Measurements from ENCODE around the gene SUMO3. TPM values are rescaled to one million over a fixed set of nuclear protein-coding genes. Genes with fewer than 3 reads are reported as not detected.

Gene SUMO3
- total and polyA plus RNA-seq, 4 experiments from 2014 or later = 36.3 to 99.7 (median 56.1) TPM

- H3K9me3 ChIP-seq (ENCODE audit: control insufficient read depth in 1 of 2, low read length in 2 of 2) = no peaks in the 10 kb centered on the region
- H3K4me3 ChIP-seq (ENCODE audit: low read length in 2 of 2) = no peak overlapping the region
- POLR2A ChIA-PET (ENCODE audit: partially characterized antibody) = no interaction called here
- CTCF ChIA-PET (ENCODE audit: partially characterized antibody) = interaction anchor here (0.8 kb wide), 1 partner anchor 48 kb away, joined by 3 read pairs; no protein-coding TSS in a partner anchor
- H3K9me3 Mint-ChIP-seq = no peaks in the 10 kb centered on the region
- no peak overlapping the region for H3K4me3 Mint-ChIP-seq
- intact Hi-C loops (cut with micrococcal nuclease) = no loop called here
- H3K27ac Mint-ChIP-seq = no peak overlapping the region
- no peak for DNase-seq
- no peaks in the 10 kb centered on the region for H3K36me3 Mint-ChIP-seq
- H3K27me3 ChIP-seq (ENCODE audit: insufficient read depth, low read length) = no peaks in the 10 kb centered on the region
- H3K4me1 Mint-ChIP-seq = peaks cover 0 to 10% (median 6%) of the 10 kb centered on the region in 4 donors
- peaks cover 7 to 9% of the 10 kb centered on the region in 2 donors for H3K27me3 Mint-ChIP-seq
- no peak overlapping the region for H3K27ac ChIP-seq (ENCODE audit: low read depth, low read length)
- H3K4me1 ChIP-seq (ENCODE audit: insufficient read depth, low read length) = peaks cover 7% of the 10 kb centered on the region
- H3K36me3 ChIP-seq (ENCODE audit: insufficient read depth, low read length) = no peaks in the 10 kb centered on the region
Measured at GRCh38 chr21:44840771-44841170, 22.9 kb upstream of the SUMO3 start.

GRCh38 chr21:44838951-44839350, 21.1 kb upstream of the SUMO3 start:
- no peaks in the 10 kb centered on the region for H3K4me1 ChIP-seq (ENCODE audit: insufficient read depth, low read length)
- Mint-ChIP-seq H3K36me3 (no peaks in the 10 kb centered on the region), H3K27me3 (peaks cover 7 to 9% of the 10 kb centered on the region in 2 donors), H3K4me1 (no peaks in the 10 kb centered on the region), H3K4me3 (no peak overlapping the region), H3K9me3 (no peaks in the 10 kb centered on the region), H3K27ac (no peak overlapping the region)
- no peaks in the 10 kb centered on the region for H3K36me3 ChIP-seq (ENCODE audit: insufficient read depth, low read length)
- H3K4me3 ChIP-seq (ENCODE audit: low read length in 2 of 2) = no peak overlapping the region
- intact Hi-C loops (cut with micrococcal nuclease) = no loop called here
- no peaks in the 10 kb centered on the region for H3K27me3 ChIP-seq (ENCODE audit: insufficient read depth, low read length)
- POLR2A ChIA-PET (ENCODE audit: partially characterized antibody) = interaction anchor here (0.5 to 0.9 kb wide), 2 partner anchors 24 to 36 kb away, joined by 3 read pairs; no protein-coding TSS in a partner anchor
- CTCF ChIA-PET (ENCODE audit: partially characterized antibody) = no interaction called here
- H3K9me3 ChIP-seq (ENCODE audit: control insufficient read depth in 1 of 2, low read length in 2 of 2) = no peaks in the 10 kb centered on the region
- H3K27ac ChIP-seq (ENCODE audit: low read depth, low read length) = no peak overlapping the region
- DNase-seq = no peak

DNA sequence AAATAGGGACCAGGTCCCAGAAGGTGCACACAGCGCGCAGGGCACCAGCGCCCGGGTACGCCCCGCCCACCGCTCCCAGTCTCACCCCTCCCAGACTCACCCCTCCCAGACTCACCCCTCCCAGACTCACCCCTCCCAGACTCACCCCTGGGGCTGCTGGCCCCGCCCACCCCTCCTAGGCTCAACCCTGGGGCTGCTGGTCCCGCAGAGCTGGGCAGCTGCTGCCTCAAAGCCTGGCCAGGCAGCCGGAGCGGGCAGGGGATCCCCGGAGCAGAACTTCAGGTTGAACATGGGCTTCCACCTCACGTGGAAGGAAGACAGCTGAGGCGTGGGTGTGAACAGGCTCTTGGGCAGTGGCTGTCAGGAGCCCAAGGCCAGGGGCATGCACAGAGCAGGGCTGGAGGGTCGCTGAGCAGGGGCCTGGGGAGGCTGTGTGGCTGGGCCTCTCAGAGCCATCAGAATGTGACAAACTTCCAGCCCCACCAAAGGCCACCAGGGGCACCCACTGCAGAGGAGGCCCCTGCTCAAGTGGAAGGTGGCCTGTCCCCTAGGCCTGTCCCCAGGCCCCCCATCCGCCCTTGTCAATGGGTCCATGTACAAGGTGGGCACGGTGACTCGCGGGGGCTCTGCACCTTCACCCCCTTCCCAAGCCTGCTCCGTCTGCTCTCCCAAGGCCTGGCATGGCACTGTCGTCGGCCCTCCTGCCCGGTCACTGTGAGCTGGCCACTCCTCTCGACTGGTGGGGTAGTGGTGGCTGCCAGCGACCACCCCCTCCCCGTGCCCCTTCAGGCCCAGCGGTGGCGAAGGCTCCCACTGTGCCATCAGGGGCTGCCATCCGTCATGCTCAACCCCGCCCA, 20.4 kb upstream of the SUMO3 start:
- H3K36me3 ChIP-seq (ENCODE audit: insufficient read depth, low read length) = no peaks in the 10 kb centered on the region
- H3K4me1 ChIP-seq (ENCODE audit: insufficient read depth, low read length) = no peaks in the 10 kb centered on the region
- Mint-ChIP-seq H3K27me3 (peaks cover 7 to 9% of the 10 kb centered on the region in 2 donors), H3K36me3 (no peaks in the 10 kb centered on the region), H3K27ac (no peak overlapping the region), H3K9me3 (no peaks in the 10 kb centered on the region), H3K4me1 (no peaks in the 10 kb centered on the region), H3K4me3 (no peak overlapping the region)
- H3K27me3 ChIP-seq (ENCODE audit: insufficient read depth, low read length) = no peaks in the 10 kb centered on the region
- POLR2A ChIA-PET (ENCODE audit: partially characterized antibody) = interaction anchor here (0.5 kb wide), 1 partner anchor 36 kb away, joined by 3 read pairs; no protein-coding TSS in a partner anchor
- CTCF ChIA-PET (ENCODE audit: partially characterized antibody) = no interaction called here
- no peaks in the 10 kb centered on the region for H3K9me3 ChIP-seq (ENCODE audit: control insufficient read depth in 1 of 2, low read length in 2 of 2)
- intact Hi-C loops (cut with micrococcal nuclease) = no loop called here
- no peak overlapping the region for H3K4me3 ChIP-seq (ENCODE audit: low read length in 2 of 2)
- no peak for DNase-seq
- no peak overlapping the region for H3K27ac ChIP-seq (ENCODE audit: low read depth, low read length)

DNA sequence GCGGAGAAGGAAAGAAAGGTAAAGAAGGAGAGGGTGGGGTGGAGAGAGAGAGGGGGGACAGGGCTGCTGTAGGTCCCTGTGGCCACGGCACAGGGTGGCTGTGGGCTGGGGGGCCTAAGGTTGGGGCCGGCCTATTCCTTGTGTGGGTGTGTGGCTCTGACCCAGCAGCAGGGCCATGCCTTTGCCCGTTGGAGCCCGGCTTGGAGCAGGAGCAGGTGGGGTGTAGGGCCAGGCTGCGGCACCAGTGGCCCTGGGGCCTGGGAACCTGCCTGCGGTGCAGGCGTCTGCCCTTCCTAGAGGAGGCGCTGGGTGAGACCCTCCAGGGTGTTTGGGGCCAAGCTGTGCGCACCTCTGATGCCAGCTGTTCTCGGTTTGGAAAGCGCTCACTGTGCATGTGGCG, 19.7 kb upstream of the SUMO3 start:
- H3K9me3 Mint-ChIP-seq = no peaks in the 10 kb centered on the region
- no peak overlapping the region for H3K4me3 Mint-ChIP-seq
- DNase-seq = no peak
- ChIA-PET POLR2A (ENCODE audit: partially characterized antibody) (no interaction called here), CTCF (ENCODE audit: partially characterized antibody) (no interaction called here)
- no peaks in the 10 kb centered on the region for H3K4me1 ChIP-seq (ENCODE audit: insufficient read depth, low read length)
- intact Hi-C loops (cut with micrococcal nuclease) = no loop called here
- H3K4me3 ChIP-seq (ENCODE audit: low read length in 2 of 2) = no peak overlapping the region
- no peak overlapping the region for H3K27ac ChIP-seq (ENCODE audit: low read depth, low read length)
- H3K36me3 ChIP-seq (ENCODE audit: insufficient read depth, low read length) = no peaks in the 10 kb centered on the region
- no peaks in the 10 kb centered on the region for H3K9me3 ChIP-seq (ENCODE audit: control insufficient read depth in 1 of 2, low read length in 2 of 2)
- peaks cover 7% of the 10 kb centered on the region in 2 donors for H3K27me3 Mint-ChIP-seq
- no peaks in the 10 kb centered on the region for H3K27me3 ChIP-seq (ENCODE audit: insufficient read depth, low read length)
- H3K27ac Mint-ChIP-seq = no peak overlapping the region
- H3K4me1 Mint-ChIP-seq = no peaks in the 10 kb centered on the region
- H3K36me3 Mint-ChIP-seq = no peaks in the 10 kb centered on the region

GRCh38 chr21:44836666-44837471, 19.0 kb upstream of the SUMO3 start:
- H3K9me3 ChIP-seq (ENCODE audit: control insufficient read depth in 1 of 2, low read length in 2 of 2) = no peaks in the 10 kb centered on the region
- H3K9me3 Mint-ChIP-seq = no peaks in the 10 kb centered on the region
- H3K4me3 ChIP-seq (ENCODE audit: low read length in 2 of 2) = no peak overlapping the region
- no peaks in the 10 kb centered on the region for H3K4me1 Mint-ChIP-seq
- CTCF ChIA-PET (ENCODE audit: partially characterized antibody) = no interaction called here
- no peaks in the 10 kb centered on the region for H3K27me3 ChIP-seq (ENCODE audit: insufficient read depth, low read length)
- H3K27ac Mint-ChIP-seq = no peak overlapping the region
- no peaks in the 10 kb centered on the region for H3K36me3 ChIP-seq (ENCODE audit: insufficient read depth, low read length)
- no peak overlapping the region for H3K4me3 Mint-ChIP-seq
- no peaks in the 10 kb centered on the region for H3K4me1 ChIP-seq (ENCODE audit: insufficient read depth, low read length)
- DNase-seq = no peak
- intact Hi-C loops (cut with micrococcal nuclease) = no loop called here
- POLR2A ChIA-PET (ENCODE audit: partially characterized antibody) = no interaction called here
- peaks cover 6 to 7% of the 10 kb centered on the region in 2 donors for H3K27me3 Mint-ChIP-seq
- H3K36me3 Mint-ChIP-seq = no peaks in the 10 kb centered on the region
- H3K27ac ChIP-seq (ENCODE audit: low read depth, low read length) = no peak overlapping the region

GRCh38 chr21:44836349-44836665, 18.4 kb upstream of the SUMO3 start:
- DNase-seq = no peak
- H3K9me3 ChIP-seq (ENCODE audit: control insufficient read depth in 1 of 2, low read length in 2 of 2) = no peaks in the 10 kb centered on the region
- H3K27me3 Mint-ChIP-seq = peaks cover 3 to 6% of the 10 kb centered on the region in 2 donors
- H3K27me3 ChIP-seq (ENCODE audit: insufficient read depth, low read length) = no peaks in the 10 kb centered on the region
- no peak overlapping the region for H3K4me3 Mint-ChIP-seq
- peaks cover 2% of the 10 kb centered on the region for H3K4me1 ChIP-seq (ENCODE audit: insufficient read depth, low read length)
- peaks cover 2 to 4% (median 2%) of the 10 kb centered on the region in 4 donors for H3K4me1 Mint-ChIP-seq
- H3K4me3 ChIP-seq (ENCODE audit: low read length in 2 of 2) = no peak overlapping the region
- no peak overlapping the region for H3K27ac ChIP-seq (ENCODE audit: low read depth, low read length)
- H3K27ac Mint-ChIP-seq = no peak overlapping the region
- no peaks in the 10 kb centered on the region for H3K36me3 Mint-ChIP-seq
- H3K9me3 Mint-ChIP-seq = no peaks in the 10 kb centered on the region
- ChIA-PET CTCF (ENCODE audit: partially characterized antibody) (no interaction called here), POLR2A (ENCODE audit: partially characterized antibody) (no interaction called here)
- no peaks in the 10 kb centered on the region for H3K36me3 ChIP-seq (ENCODE audit: insufficient read depth, low read length)
- intact Hi-C loops (cut with micrococcal nuclease) = no loop called here

DNA sequence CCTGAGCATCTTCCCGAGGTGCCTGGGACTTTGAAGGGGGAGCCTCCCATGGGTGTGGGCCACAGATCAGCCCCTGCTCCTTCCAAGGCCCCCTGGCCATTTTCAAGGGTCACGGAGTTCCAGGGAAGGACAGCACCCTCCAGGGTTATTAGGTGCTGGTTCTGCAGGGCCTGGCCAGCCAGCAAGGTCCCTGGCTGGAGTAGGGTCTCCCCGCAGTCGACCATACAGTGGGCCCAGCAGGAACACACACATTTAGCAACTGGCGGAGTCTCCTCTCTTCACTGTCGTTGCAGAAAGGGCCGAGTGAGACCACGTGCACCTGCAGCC, 17.7 kb upstream of the SUMO3 start:
- POLR2A ChIA-PET (ENCODE audit: partially characterized antibody) = no interaction called here
- no peak overlapping the region for H3K4me3 Mint-ChIP-seq
- no peaks in the 10 kb centered on the region for H3K9me3 Mint-ChIP-seq

More for the DNA sequence above, 17.7 kb upstream of the SUMO3 start:
- Mint-ChIP-seq H3K27me3 (peaks cover 2 to 3% of the 10 kb centered on the region in 2 donors), H3K4me1 (peaks cover 5 to 11% (median 7%) of the 10 kb centered on the region in 4 donors), H3K27ac (no peak overlapping the region), H3K36me3 (no peaks in the 10 kb centered on the region)
- Histone ChIP-seq H3K36me3 (ENCODE audit: insufficient read depth, low read length) (no peaks in the 10 kb centered on the region), H3K27ac (ENCODE audit: low read depth, low read length) (no peak overlapping the region), H3K27me3 (ENCODE audit: insufficient read depth, low read length) (no peaks in the 10 kb centered on the region), H3K4me3 (ENCODE audit: low read length in 2 of 2) (no peak overlapping the region), H3K4me1 (ENCODE audit: insufficient read depth, low read length) (peaks cover 7% of the 10 kb centered on the region), H3K9me3 (ENCODE audit: control insufficient read depth in 1 of 2, low read length in 2 of 2) (no peaks in the 10 kb centered on the region)
- CTCF ChIA-PET (ENCODE audit: partially characterized antibody) = no interaction called here
- intact Hi-C loops (cut with micrococcal nuclease) = no loop called here
- DNase-seq = no peak
